ENCODE measurements around the gene SERTM1. TPM values are rescaled to one million over a fixed set of nuclear protein-coding genes. Genes with fewer than 3 reads are reported as not detected.

SERTM1 gene
- total RNA-seq, 2 experiments from 2014 or later = not detected

Other genes with a start within 250 kb of the SERTM1 start
- gene CCNA1, start 241.5 kb upstream of the SERTM1 start, total RNA-seq = not detected
- 10 to 100 TPM; 14.1 to 15.4 TPM for gene RFXAP, start 145.2 kb downstream of the SERTM1 start, total RNA-seq
- gene SMAD9, start 246.2 kb downstream of the SERTM1 start, total RNA-seq = under 1 TPM; 0.11 TPM